HEK293 (cell line): ENCODE data around the gene PRG3.

Source experiments
- CTCF ChIP-seq: fragments of 450-650 bp; formaldehyde crosslinking; IDR thresholded peaks from 2 replicates; pipeline ENCODE4 v1.5.1; 2016; ENCODE audit warnings: missing biosample characterization, missing genetic modification characterization
- SETDB1 ChIP-seq: IDR thresholded peaks from one replicate; pipeline ENCODE4 v1.6.1; 2017; ENCODE audit warnings: mild to moderate bottlenecking, low read length, moderate library complexity, mixed read lengths; ENCODE audit not compliant: insufficient read length
- ZBTB17 ChIP-seq: fragments of 450-650 bp; formaldehyde crosslinking; IDR thresholded peaks from 2 replicates; pipeline ENCODE4 v1.5.1; 2016; ENCODE audit warnings: missing biosample characterization, missing genetic modification characterization
- ZBTB8A ChIP-seq: fragments of 450-650 bp; formaldehyde crosslinking; IDR thresholded peaks from 2 replicates; pipeline ENCODE4 v1.5.1; 2016; ENCODE audit warnings: missing biosample characterization, missing genetic modification characterization
- ZNF239 ChIP-seq: fragments of 450-650 bp; formaldehyde crosslinking; IDR thresholded peaks from 2 replicates; pipeline ENCODE4 v1.5.1; 2016; ENCODE audit warnings: missing biosample characterization, missing genetic modification characterization
- ZNF623 ChIP-seq: fragments of 450-650 bp; formaldehyde crosslinking; IDR thresholded peaks from 2 replicates; pipeline ENCODE4 v1.5.1; 2016; ENCODE audit warnings: missing biosample characterization, missing genetic modification characterization
- TF ChIP-seq, protein P1 (sequence below): fragments of 450-650 bp; formaldehyde crosslinking; IDR thresholded peaks from 2 replicates; pipeline ENCODE4 v1.5.1; 2016; ENCODE audit warnings: missing biosample characterization, missing genetic modification characterization

GRCh38 chr11:57360991-57361390, 20.0 kb downstream of the PRG3 start:
- no peak for TF ChIP-seq CTCF (tag by site-specific recombination)
- no peak for TF ChIP-seq ZNF239
- no peak for TF ChIP-seq ZBTB17 (tag by site-specific recombination)
- TF ChIP-seq, protein P1, sequence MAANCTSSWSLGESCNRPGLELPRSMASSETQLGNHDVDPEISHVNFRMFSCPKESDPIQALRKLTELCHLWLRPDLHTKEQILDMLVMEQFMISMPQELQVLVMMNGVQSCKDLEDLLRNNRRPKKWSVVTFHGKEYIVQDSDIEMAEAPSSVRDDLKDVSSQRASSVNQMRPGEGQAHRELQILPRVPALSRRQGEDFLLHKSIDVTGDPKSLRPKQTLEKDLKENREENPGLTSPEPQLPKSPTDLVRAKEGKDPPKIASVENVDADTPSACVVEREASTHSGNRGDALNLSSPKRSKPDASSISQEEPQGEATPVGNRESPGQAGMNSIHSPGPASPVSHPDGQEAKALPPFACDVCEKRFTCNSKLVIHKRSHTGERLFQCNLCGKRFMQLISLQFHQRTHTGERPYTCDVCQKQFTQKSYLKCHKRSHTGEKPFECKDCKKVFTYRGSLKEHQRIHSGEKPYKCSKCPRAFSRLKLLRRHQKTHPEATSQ (tag by site-specific recombination), result no peak
- TF ChIP-seq ZBTB8A (tag by site-specific recombination), result no peak
- TF ChIP-seq ZNF623 (tag by site-specific recombination), result no peak
- TF ChIP-seq SETDB1, result no peak
